ENCODE results near the gene VSIG2.

GRCh38 chr11:124745270-124745834 is 6.7 kb downstream of the VSIG2 start:
- TF ChIP-seq CTCF (IDR thresholded peaks at IDR 0.05) (no peak), POLR2A (IDR thresholded peaks at IDR 0.05) (no peak)

Data from uterus (tissue), 2 donors.